ENCODE measurements around the gene MT2A. TPM values are rescaled to one million over a fixed set of nuclear protein-coding genes. Genes with fewer than 3 reads are reported as not detected.
A peak's percentile ranks its signal among the peaks of the same experiment; 100 is the strongest.

Gene MT2A
- total and polyA plus RNA-seq, 2 of the 13 experiments (the other 11 are each of a cell fraction or from before 2014, with no cell fraction given) = 135 to 371 TPM

DNA sequence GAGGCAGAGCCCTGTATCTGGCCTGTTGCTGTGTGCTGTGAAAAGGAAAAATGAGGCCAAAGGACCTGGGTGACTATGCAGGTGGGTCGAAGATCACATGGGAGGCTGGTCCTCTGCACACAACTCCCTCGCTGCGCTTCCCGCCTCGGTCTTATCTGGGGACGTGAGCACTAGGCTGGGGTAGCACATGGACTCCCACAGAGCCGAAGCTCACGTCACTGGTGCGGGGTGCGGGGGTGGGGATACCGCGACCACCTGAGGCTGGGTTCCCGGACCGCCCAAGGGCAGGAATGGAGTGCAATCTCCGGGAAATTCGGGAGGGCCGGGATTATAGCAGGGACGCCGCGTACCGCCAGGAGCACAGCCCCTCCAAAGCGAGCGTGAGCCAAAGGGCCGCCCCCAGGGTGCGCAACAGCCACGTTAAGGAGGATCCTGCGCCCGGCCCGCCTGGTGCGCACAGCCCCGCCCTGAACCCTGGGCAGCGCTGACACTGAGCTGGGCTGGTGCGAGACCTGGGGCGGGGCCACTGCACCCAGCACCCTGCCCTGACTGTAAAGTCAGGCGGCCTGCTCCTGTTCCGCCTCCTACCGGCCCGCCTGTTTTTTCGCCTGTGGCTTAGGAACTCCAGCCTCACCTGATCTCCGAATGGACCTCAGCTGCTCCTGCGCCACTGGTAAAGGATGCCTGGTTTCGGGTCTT lies 34.8 kb downstream of the MT2A start (continued):
- TF ChIP-seq ZNF274 (CRISPR knock-in tag; IDR thresholded peaks at IDR 0.05) (peak; percentile 67; the same call in 1 of the 2 replicates), ZNF598 (CRISPR knock-in tag; IDR thresholded peaks at IDR 0.05; ENCODE audit: borderline replicate concordance) (peak; percentile 13; the same call in 1 of the 2 replicates), PRPF4 (IDR thresholded peaks at IDR 0.05; ENCODE audit: low read depth, low read length, poor library complexity, severe bottlenecking) (no peak), PCBP2 (optimal IDR thresholded peaks at IDR 0.05; ENCODE audit: low read depth, low read length, poor library complexity, severe bottlenecking) (no peak), ZBTB7B (CRISPR knock-in tag; IDR thresholded peaks at IDR 0.05) (no peak), MTF2 (CRISPR knock-in tag; IDR thresholded peaks at IDR 0.05; ENCODE audit: borderline replicate concordance) (no peak), KLF9 (CRISPR knock-in tag; IDR thresholded peaks at IDR 0.05; ENCODE audit: low read depth) (no peak), ATF7 (IDR thresholded peaks at IDR 0.05) (no peak), ATF7 (CRISPR knock-in tag; IDR thresholded peaks at IDR 0.05) (peak; percentile 57; the same call in 1 of the 2 replicates), MTF1 (CRISPR knock-in tag; IDR thresholded peaks at IDR 0.05) (no peak), ZNF441 (CRISPR knock-in tag; IDR thresholded peaks at IDR 0.05; ENCODE audit: borderline replicate concordance) (peak; percentile 76; the same call in 1 of the 2 replicates), ZNF678 (CRISPR knock-in tag; IDR thresholded peaks at IDR 0.05) (no peak)
- TF ChIP-seq, protein P1, sequence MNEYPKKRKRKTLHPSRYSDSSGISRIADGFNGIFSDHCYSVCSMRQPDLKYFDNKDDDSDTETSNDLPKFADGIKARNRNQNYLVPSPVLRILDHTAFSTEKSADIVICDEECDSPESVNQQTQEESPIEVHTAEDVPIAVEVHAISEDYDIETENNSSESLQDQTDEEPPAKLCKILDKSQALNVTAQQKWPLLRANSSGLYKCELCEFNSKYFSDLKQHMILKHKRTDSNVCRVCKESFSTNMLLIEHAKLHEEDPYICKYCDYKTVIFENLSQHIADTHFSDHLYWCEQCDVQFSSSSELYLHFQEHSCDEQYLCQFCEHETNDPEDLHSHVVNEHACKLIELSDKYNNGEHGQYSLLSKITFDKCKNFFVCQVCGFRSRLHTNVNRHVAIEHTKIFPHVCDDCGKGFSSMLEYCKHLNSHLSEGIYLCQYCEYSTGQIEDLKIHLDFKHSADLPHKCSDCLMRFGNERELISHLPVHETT (CRISPR knock-in tag; conservative IDR thresholded peaks at IDR 0.05) = no peak
- TF ChIP-seq, protein P2, sequence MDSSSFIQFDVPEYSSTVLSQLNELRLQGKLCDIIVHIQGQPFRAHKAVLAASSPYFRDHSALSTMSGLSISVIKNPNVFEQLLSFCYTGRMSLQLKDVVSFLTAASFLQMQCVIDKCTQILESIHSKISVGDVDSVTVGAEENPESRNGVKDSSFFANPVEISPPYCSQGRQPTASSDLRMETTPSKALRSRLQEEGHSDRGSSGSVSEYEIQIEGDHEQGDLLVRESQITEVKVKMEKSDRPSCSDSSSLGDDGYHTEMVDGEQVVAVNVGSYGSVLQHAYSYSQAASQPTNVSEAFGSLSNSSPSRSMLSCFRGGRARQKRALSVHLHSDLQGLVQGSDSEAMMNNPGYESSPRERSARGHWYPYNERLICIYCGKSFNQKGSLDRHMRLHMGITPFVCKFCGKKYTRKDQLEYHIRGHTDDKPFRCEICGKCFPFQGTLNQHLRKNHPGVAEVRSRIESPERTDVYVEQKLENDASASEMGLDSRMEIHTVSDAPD (CRISPR knock-in tag; IDR thresholded peaks at IDR 0.05) = no peak
- TF ChIP-seq, protein P3, sequence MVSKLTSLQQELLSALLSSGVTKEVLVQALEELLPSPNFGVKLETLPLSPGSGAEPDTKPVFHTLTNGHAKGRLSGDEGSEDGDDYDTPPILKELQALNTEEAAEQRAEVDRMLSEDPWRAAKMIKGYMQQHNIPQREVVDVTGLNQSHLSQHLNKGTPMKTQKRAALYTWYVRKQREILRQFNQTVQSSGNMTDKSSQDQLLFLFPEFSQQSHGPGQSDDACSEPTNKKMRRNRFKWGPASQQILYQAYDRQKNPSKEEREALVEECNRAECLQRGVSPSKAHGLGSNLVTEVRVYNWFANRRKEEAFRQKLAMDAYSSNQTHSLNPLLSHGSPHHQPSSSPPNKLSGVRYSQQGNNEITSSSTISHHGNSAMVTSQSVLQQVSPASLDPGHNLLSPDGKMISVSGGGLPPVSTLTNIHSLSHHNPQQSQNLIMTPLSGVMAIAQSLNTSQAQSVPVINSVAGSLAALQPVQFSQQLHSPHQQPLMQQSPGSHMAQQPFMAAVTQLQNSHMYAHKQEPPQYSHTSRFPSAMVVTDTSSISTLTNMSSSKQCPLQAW (CRISPR knock-in tag; IDR thresholded peaks at IDR 0.05) = peak; percentile 81
- TF ChIP-seq, protein P4, sequence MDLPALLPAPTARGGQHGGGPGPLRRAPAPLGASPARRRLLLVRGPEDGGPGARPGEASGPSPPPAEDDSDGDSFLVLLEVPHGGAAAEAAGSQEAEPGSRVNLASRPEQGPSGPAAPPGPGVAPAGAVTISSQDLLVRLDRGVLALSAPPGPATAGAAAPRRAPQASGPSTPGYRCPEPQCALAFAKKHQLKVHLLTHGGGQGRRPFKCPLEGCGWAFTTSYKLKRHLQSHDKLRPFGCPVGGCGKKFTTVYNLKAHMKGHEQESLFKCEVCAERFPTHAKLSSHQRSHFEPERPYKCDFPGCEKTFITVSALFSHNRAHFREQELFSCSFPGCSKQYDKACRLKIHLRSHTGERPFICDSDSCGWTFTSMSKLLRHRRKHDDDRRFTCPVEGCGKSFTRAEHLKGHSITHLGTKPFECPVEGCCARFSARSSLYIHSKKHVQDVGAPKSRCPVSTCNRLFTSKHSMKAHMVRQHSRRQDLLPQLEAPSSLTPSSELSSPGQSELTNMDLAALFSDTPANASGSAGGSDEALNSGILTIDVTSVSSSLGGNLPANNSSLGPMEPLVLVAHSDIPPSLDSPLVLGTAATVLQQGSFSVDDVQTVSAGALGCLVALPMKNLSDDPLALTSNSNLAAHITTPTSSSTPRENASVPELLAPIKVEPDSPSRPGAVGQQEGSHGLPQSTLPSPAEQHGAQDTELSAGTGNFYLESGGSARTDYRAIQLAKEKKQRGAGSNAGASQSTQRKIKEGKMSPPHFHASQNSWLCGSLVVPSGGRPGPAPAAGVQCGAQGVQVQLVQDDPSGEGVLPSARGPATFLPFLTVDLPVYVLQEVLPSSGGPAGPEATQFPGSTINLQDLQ (CRISPR knock-in tag; IDR thresholded peaks at IDR 0.05) = no peak
